Astrocyte of the spinal cord (primary cell): Measurements from ENCODE around the gene TNFSF8.

Experiments used
- DNase-seq: peaks from one replicate; pipeline ENCODE4 v3.0.0; 2011; ENCODE audit warnings: low read depth, low spot score
- H3K4me3 ChIP-seq: 2 replicates; pipeline ENCODE4 v1.5.1; 2011; ENCODE audit warnings: low read depth, mild to moderate bottlenecking, low read length, moderate library complexity
- in situ Hi-C: cut with HindIII; loops from 2 replicates; pipeline ENCODE4 v1.10.0; 2017; ENCODE audit warnings: low sequenced_read_pairs
- TF ChIP-seq, protein P1 (sequence below): IDR thresholded peaks from 2 replicates; pipeline ENCODE4 v1.5.1; 2012; ENCODE audit warnings: low read depth, mild to moderate bottlenecking, low read length, inconsistent platforms

The TNFSF8 gene

DNA sequence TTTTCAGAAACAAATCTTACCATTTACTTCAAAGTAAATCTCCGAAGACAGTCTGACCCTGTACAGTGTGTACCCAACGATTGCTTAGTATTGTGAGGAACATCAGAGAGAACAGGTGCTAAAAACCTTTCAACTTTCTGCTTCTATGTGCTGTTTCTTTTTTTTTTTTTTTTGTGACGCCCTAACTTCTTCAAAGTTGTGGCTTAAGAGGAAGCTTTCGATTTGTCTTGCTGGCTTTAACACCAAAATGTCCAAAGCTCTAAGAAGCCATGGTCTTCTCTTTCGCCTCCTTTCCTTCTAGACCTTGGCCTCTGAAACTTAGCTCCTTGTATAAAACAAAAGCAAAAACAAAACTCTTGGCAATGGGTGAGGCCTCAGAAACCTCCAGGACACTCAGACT, 1.2 kb downstream of the TNFSF8 start:
- in situ Hi-C loops, result no loop called here
- no peak overlapping the region for H3K4me3 ChIP-seq
- DNase-seq, result no peak
- TF ChIP-seq, protein P1, sequence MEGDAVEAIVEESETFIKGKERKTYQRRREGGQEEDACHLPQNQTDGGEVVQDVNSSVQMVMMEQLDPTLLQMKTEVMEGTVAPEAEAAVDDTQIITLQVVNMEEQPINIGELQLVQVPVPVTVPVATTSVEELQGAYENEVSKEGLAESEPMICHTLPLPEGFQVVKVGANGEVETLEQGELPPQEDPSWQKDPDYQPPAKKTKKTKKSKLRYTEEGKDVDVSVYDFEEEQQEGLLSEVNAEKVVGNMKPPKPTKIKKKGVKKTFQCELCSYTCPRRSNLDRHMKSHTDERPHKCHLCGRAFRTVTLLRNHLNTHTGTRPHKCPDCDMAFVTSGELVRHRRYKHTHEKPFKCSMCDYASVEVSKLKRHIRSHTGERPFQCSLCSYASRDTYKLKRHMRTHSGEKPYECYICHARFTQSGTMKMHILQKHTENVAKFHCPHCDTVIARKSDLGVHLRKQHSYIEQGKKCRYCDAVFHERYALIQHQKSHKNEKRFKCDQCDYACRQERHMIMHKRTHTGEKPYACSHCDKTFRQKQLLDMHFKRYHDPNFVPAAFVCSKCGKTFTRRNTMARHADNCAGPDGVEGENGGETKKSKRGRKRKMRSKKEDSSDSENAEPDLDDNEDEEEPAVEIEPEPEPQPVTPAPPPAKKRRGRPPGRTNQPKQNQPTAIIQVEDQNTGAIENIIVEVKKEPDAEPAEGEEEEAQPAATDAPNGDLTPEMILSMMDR, result no peak

DNA sequence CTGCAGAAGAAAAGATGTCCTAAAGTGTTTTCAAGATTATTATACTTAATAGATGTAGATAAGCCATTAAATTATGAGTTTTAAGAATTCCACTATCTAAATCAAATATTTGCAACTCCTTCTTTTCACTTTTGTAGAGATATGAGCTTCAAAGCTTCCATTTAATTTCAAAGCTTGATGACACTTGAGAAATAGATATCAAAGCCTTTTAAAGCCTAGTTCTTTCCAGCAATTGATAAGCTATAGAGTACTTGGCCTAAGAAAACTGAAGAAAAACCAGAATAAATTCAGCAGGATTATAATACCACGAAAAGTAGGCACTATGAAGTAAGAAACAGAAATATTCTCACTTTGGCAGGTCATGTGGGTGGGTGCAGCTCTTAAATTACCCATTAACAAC, 1.7 kb downstream of the TNFSF8 start:
- TF ChIP-seq, protein P1, result no peak
- DNase-seq, result no peak
- no peak overlapping the region for H3K4me3 ChIP-seq
- in situ Hi-C loops, result no loop called here

DNA sequence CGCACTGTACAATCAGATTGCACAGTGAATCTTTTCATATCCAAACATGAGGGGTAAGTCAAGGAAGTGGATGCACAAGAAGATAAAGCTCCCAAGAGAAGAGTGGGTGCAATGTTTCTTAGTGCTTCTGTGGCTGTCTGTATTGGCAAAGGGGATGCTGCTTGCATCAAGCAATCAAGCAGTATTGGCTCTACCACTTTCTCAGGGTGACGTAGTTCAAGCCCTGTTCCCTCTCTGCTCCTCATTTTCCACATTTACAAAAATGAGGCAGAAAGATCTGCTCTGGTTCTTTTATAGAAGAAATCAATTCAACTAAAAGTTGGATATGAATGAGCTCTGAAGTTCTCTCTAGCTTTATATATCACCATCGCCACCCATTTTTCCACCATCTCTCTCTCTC, 2.3 kb downstream of the TNFSF8 start:
- no peak overlapping the region for H3K4me3 ChIP-seq
- TF ChIP-seq, protein P1, result no peak
- in situ Hi-C loops, result no loop called here
- DNase-seq, result no peak

DNA sequence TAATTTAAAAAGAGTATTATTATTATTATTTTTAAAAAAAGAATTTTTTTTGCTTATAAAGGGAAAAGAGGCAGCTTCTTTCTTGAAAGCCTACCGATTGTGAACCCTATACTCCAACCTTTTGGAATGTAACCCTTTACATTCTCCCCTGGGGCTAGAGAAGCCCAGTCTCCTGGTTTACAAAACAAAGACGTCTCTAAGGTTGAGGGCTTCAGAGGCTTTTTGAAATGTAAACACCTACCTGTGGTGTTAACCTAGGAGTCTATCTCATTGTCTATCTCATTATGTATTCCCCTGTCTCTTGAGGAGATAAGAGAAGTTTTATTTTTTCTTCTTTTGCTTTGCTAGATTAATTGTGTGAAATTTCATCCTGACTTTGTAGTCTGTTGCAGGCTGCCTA, 4.7 kb downstream of the TNFSF8 start:
- DNase-seq, result no peak
- in situ Hi-C loops, result no loop called here
- no peak overlapping the region for H3K4me3 ChIP-seq
- TF ChIP-seq, protein P1, result no peak

DNA sequence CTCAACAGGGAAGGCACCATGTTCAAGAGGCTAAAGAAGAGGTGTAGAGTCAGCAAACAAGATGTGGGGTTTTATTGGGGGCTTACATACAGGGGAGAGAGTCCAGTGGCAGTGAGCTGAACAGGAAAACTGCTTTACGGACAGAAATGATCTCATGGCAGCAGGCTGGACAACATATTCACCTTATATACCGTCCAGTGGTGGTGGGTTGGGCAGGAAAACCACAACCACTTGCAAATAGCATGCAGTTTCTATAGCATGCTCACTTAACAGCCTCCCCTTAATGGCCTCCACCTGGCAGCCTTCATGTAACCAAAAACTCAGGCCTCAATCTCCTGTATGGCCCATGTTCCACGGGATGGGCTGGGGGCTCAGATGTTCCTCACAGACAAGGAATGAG, 5.4 kb downstream of the TNFSF8 start:
- in situ Hi-C loops, result no loop called here
- TF ChIP-seq, protein P1, result no peak
- no peak for DNase-seq
- H3K4me3 ChIP-seq, result no peak overlapping the region

DNA sequence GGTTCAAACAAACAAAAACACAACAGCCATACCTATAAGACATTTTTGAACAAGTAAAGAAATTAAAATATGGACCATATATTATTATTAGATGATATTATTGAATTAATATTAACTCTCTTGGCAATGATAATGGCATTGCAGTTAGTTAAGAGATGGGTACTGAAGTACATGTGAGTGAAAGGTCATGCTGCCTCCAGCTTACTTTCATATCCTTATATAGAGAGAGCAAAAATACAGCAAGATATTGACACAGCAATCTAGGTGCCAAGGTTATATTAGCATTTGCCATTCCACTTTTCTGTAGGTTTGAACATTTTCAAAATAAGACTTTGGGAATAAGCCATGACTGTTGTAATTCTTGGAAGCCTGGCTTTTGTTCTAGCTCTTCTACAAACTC, 6.1 kb downstream of the TNFSF8 start:
- TF ChIP-seq, protein P1, result no peak
- in situ Hi-C loops, result loop anchor here (25.0 kb wide), 1 partner anchor 88 kb away; no protein-coding TSS in a partner anchor
- DNase-seq, result no peak
- no peak overlapping the region for H3K4me3 ChIP-seq

DNA sequence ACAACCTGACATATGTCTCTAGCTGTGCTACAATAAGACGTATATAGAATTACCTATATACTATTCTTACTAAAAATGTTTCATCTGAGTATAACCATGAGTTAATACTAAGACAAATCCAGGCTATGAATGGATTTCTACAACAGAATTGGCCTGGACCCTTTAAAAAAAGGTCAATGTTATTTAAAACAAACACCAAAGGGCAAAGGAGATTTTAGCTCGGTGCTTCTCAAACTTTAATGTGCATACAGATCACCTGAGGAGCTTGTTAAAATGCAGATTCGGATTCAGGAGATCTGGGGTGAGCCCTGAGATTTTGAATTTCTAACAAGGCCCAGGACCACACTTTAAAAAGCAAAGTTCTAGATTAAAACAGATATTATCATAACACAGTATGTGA, 6.5 kb downstream of the TNFSF8 start:
- in situ Hi-C loops, result loop anchor here (25.0 kb wide), 1 partner anchor 88 kb away; no protein-coding TSS in a partner anchor
- H3K4me3 ChIP-seq, result no peak overlapping the region
- no peak for DNase-seq
- TF ChIP-seq, protein P1, result no peak
